Fibroblast of the conjunctiva (primary cell): ENCODE data around the gene SLC25A22.

Experiments
- DNase-seq: peaks from one replicate; pipeline ENCODE4 v3.0.0-alpha.2; 2010; ENCODE audit warnings: low read depth

The SLC25A22 gene

DNA sequence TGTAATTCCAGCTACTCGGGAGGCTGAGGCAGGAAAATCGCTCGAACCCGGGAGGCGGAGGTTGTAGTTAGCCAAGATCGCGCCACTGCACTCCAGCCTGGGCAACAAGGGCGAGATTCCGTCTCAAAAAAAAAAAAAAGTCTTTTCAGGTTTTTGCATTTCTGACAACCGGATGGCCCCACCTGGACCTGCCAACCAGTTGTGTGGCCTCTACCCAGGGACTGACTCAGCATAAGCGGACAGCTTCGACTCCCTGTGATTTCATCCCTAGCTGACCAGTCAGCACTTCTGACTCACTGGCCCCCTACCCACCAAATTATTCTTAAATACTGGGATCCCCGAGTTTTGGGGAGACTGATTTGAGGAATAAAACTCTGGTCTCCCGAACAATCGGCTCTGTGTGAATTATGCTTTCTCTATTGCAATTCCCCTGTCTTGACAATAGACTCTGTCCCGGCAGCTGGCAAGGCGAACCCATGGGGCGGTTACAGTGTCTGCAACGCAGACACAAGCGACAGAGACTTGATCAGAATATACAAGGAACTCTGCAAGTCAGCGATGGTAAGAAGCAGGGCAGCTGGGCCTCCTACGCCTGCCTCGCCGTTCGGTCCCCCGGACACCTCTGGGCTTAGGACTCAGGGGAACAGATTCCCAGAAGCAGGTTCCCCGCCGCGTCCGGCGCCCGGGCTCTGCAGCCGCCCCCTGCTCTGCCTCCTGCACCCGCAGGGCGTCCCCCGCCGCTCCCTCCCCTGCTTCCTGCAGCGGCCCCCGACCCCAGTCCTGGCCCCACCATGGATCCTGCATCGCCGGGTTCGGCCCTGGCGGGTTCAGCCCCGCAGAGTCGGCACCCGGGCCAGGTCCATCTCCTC lies 51.6 kb downstream of the SLC25A22 start:
- no peak for DNase-seq

DNA sequence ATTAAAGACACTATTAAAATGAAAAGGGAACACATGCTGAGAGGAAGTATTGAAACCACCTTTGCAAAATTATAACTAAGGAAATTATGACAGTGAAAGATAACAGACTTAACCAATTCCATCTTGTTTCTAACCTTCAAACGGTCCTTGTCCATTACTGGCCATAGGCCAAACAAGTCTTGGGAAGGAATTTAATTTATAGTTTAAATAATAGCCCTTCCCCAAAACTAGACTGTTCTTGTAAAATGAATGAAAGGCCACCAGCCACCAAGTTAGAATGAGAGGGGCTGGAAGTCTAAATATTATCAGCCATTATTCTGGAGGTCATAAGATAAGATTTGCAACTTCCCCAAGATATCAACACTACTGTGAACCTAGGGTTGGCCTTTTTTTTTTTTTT lies 52.7 kb downstream of the SLC25A22 start:
- DNase-seq = no peak

DNA sequence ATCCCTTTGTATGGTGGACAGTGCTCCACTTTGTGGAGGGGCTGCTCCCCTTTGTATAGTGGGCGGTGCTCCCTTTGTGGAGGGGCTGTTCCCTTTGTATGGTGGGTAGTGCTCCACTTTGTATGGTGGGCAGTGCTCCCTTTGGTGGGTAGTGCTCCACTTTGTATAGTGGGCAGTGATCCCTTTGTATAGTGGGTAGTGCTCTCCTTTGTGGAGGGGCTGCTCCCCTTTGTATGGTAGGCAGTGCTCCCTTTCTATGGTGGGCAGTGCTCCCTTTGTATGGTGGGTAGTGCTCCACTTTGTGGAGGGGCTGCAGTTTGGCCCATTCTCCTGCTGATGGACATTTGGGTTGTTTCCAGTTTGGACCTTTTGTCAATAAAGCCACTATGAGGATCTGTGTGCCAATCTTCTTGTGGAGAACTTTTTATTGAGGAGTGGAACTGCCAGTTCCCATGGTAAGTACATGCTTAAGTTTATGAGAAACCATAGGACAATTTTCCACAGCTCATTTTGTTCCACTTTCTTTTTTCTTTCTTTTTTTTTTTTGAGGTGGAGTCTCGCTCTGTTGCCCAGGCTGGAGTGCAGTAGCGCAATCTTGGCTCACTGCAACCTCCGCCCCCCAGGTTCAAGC lies 55.4 kb downstream of the SLC25A22 start:
- no peak for DNase-seq

DNA sequence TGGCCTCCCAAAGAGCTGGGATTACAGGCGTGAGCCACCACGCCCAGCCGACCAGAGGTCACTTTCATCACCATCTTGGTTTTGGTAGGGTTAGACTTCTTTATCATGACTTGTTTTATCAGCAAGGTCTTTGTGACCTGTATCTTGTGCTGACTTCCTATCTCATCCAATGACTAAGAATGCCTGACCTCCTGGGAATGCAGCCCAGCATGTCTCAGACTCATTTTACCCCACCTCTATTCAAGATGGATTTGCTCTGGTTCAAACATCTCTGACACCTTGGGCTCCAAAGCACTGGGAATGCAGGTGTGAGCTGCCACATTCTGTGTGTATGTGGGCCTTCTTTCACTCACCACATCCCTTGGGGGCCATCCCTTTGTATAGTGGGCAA lies 55.9 kb downstream of the SLC25A22 start:
- no peak for DNase-seq
